Bronchial epithelial cell (primary cell): ENCODE measurements around the gene CTNNBIP1. TPM values are rescaled to one million over a fixed set of nuclear protein-coding genes. Genes with fewer than 3 reads are reported as not detected.
"Not testable (repeated sequence)": the region's sequence is repeated elsewhere in the genome, so short reads cannot be mapped to it uniquely, and the experiment has no call there.

ENCODE experiments used
- DNase-seq: peaks from one replicate; pipeline ENCODE4 v3.0.0-alpha.2; 2010; ENCODE audit warnings: low read depth
- FAIRE-seq: peaks from 2 replicates; lab custom pipeline; 2011; peaks lifted over from hg19 to GRCh38; lab: Jason Lieb, UNC
- H3K27me3 ChIP-seq: 2 replicates; pipeline ENCODE4 v1.5.1; 2011; ENCODE audit warnings: low read length; ENCODE audit not compliant: control insufficient read depth, insufficient read depth
- H3K36me3 ChIP-seq: 2 replicates; pipeline ENCODE4 v1.5.1; 2011; ENCODE audit warnings: low read length; ENCODE audit not compliant: control insufficient read depth, insufficient read depth
- H3K4me3 ChIP-seq: 2 replicates; pipeline ENCODE4 v1.5.1; 2011; ENCODE audit warnings: mild to moderate bottlenecking, low read depth, low read length, control low read depth
- total RNA-seq: library from RNA; depleted of rRNA; stranded (reverse); fragments of >200 nt; gene quantifications from 2 replicates; pipeline ENCODE4 v1.2.1, GENCODE V29; 2014
- TF ChIP-seq, protein P1 (sequence below): IDR thresholded peaks from 2 replicates; pipeline ENCODE4 v1.5.1; 2011; ENCODE audit warnings: mild to moderate bottlenecking, moderate library complexity, low read length, control low read depth, inconsistent platforms; ENCODE audit not compliant: insufficient read depth, severe bottlenecking

Gene CTNNBIP1
- total RNA-seq, 1 donor from 2014 or later: 107 TPM

DNA sequence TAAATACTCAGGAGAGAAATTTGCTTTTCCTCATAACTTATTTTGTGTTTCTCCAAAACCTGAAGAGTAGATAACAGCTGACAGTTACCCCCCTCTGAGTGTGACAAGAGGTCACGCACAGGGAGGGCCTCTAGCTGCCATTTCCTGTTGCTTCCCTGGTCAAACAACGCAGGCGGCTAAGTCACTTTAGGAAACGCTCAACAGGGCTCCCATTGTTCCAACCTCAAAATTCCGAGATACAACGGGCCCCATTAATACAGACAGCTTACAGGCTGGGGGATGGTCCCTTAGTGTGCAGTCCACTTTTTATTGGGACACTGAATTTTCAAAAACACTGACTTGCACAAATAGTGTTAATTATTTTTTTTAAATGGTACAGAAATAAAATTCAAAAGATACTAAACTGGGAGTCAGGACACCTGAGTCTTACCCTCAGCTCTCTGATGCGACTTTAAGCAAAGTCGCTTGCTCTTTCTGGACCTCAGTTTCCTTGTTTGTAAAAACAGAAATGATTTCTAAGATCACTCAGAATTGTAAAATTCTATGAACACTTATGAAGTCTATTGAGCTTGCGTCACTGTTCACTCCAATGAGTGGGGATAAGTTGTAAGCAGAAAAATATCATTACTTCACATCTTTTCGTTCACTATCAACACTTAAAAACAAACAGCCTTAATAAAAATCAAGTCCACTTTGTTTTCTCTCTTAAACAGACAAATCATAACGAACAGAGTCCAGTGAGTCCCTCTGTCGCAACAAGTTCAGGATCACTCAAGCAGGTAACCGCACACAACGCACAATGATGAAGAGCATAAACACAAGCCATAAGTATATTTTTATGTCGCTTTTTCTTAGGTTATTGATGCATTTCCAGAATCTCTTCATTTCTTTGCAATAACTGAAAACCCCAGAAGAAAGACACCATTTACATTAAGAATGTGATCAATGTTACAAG is 19.6 kb upstream of the CTNNBIP1 start:
- FAIRE-seq (no peak), DNase-seq (no peak)
- TF ChIP-seq, protein P1, sequence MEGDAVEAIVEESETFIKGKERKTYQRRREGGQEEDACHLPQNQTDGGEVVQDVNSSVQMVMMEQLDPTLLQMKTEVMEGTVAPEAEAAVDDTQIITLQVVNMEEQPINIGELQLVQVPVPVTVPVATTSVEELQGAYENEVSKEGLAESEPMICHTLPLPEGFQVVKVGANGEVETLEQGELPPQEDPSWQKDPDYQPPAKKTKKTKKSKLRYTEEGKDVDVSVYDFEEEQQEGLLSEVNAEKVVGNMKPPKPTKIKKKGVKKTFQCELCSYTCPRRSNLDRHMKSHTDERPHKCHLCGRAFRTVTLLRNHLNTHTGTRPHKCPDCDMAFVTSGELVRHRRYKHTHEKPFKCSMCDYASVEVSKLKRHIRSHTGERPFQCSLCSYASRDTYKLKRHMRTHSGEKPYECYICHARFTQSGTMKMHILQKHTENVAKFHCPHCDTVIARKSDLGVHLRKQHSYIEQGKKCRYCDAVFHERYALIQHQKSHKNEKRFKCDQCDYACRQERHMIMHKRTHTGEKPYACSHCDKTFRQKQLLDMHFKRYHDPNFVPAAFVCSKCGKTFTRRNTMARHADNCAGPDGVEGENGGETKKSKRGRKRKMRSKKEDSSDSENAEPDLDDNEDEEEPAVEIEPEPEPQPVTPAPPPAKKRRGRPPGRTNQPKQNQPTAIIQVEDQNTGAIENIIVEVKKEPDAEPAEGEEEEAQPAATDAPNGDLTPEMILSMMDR: no peak
- no peaks in the 10 kb centered on the region for H3K36me3 ChIP-seq
- no peaks in the 10 kb centered on the region for H3K27me3 ChIP-seq
- no peak overlapping the region for H3K4me3 ChIP-seq

DNA sequence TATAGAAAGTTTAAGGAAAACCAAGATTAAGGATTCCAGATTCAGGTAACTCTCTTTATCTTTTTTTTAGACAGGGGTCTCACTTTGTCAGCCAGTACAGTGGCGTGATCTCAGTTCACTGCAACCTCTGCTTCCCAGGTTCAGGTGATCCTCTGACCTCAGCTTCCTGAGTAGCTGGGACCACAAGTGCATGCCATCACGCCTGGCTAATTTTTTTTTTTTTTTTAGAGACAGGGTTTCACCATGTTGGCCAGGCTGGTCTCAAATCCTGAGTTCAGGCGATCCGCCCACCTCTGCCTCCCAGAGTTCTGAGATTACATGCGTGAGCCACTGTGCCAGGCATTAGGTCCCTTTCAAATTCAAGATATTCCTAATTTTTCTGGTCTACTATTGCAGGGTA is 17.2 kb upstream of the CTNNBIP1 start:
- H3K4me3 ChIP-seq: no peak overlapping the region
- TF ChIP-seq, protein P1: no peak
- H3K36me3 ChIP-seq: no peaks in the 10 kb centered on the region
- no peak for DNase-seq
- no peaks in the 10 kb centered on the region for H3K27me3 ChIP-seq
- FAIRE-seq: no peak

GRCh38 chr1:9922342-9922741 is 12.3 kb upstream of the CTNNBIP1 start:
- Histone ChIP-seq H3K27me3 (no peaks in the 10 kb centered on the region), H3K36me3 (no peaks in the 10 kb centered on the region), H3K4me3 (no peak overlapping the region)
- no peak for FAIRE-seq
- TF ChIP-seq, protein P1: no peak
- no peak for DNase-seq

DNA sequence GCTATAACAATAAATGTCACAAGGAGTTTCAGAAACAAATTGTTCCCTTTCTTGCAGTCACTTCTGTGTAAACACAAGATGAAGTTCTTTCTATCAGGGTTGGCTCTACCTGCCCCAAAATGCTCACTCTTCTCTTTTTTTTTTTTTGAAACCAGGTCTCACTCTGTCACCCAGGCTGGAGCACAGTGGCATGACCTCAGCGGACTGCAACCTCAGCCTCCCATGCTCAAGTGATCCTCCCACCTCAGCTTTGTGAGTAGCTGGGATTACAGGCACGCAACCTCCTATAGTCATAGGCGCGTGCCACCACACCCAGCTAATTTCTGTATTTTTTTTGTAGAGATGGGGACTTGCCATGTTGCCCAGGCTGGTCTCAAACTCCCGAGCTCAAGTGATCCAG is 10.5 kb upstream of the CTNNBIP1 start:
- FAIRE-seq: no peak
- no peaks in the 10 kb centered on the region for H3K36me3 ChIP-seq
- H3K27me3 ChIP-seq: no peaks in the 10 kb centered on the region

DNA sequence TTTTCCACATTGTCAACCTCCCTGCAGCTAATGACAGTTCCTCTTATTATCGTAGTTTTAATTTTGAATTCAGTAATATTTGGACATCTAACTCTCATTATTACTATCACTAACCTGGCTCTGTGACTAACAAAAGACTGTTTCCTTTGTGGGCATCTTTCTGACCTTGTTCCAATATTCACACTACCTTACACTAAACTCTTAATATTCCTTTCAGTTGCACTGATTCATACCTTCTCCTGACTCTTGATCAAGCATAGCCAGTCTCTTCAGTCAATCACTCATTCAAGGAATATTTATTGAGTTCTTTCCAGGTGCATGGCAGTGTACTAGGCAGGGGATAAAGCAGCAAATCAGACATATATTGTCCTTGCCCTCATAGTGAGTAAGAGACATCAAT is 7.8 kb upstream of the CTNNBIP1 start:
- H3K27me3 ChIP-seq: no peaks in the 10 kb centered on the region
- FAIRE-seq (no peak), DNase-seq (no peak)
- no peak overlapping the region for H3K4me3 ChIP-seq
- TF ChIP-seq, protein P1: no peak
- H3K36me3 ChIP-seq: no peaks in the 10 kb centered on the region

More for the DNA sequence above, 10.5 kb upstream of the CTNNBIP1 start:
- TF ChIP-seq, protein P1: no peak
- DNase-seq: no peak
- no peak overlapping the region for H3K4me3 ChIP-seq

- not testable (repeated sequence) for DNase-seq, H3K36me3 ChIP-seq, H3K4me3 ChIP-seq, FAIRE-seq, H3K27me3 ChIP-seq
These were observed 7.4 kb upstream of the CTNNBIP1 start for GRCh38 chr1:9917495-9917894.
